Fibroblast of skin of right quadriceps (primary cell): ENCODE results near the gene MTX3.

Experiments
- DNase-seq: peaks from one replicate; pipeline ENCODE4 v3.0.0-alpha.2; 2013

The MTX3 gene

GRCh38 chr5:79982136-79982535 lies 8.9 kb downstream of the MTX3 start:
- no peak for DNase-seq

GRCh38 chr5:79976759-79977515 lies 14.1 kb downstream of the MTX3 start:
- DNase-seq: no peak

DNA sequence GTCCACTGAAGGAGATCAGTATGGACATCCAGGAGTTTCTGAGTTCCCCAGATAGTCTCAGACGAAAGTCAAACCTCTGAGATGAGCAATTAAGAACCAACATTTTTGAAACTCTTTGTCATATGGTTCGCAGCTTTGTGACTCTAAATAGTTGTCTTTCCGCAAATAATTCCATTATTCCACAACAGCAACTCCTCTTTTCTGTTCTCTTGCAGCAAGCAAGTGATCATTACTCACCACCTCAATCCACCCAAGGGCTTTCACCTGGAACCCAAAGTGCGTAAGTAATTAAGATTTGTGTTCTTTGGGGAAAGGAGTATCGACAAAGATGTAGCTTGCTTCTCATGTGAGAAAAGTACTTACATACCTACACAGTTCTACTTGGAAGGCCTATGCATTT lies 15.6 kb downstream of the MTX3 start:
- DNase-seq: peak; percentile 11

GRCh38 chr5:79974886-79975285 lies 16.2 kb downstream of the MTX3 start:
- peak; percentile 74 for DNase-seq

GRCh38 chr5:79973996-79974395 lies 17.1 kb downstream of the MTX3 start:
- DNase-seq: no peak

GRCh38 chr5:79973511-79973910 lies 17.6 kb downstream of the MTX3 start:
- no peak for DNase-seq

GRCh38 chr5:79971156-79971555 lies 19.9 kb downstream of the MTX3 start:
- DNase-seq: peak; percentile 80

GRCh38 chr5:79966448-79966847 lies 24.6 kb downstream of the MTX3 start:
- no peak for DNase-seq

- DNase-seq: no peak
Observed at GRCh38 chr5:79964136-79964535, 26.9 kb downstream of the MTX3 start.

DNA sequence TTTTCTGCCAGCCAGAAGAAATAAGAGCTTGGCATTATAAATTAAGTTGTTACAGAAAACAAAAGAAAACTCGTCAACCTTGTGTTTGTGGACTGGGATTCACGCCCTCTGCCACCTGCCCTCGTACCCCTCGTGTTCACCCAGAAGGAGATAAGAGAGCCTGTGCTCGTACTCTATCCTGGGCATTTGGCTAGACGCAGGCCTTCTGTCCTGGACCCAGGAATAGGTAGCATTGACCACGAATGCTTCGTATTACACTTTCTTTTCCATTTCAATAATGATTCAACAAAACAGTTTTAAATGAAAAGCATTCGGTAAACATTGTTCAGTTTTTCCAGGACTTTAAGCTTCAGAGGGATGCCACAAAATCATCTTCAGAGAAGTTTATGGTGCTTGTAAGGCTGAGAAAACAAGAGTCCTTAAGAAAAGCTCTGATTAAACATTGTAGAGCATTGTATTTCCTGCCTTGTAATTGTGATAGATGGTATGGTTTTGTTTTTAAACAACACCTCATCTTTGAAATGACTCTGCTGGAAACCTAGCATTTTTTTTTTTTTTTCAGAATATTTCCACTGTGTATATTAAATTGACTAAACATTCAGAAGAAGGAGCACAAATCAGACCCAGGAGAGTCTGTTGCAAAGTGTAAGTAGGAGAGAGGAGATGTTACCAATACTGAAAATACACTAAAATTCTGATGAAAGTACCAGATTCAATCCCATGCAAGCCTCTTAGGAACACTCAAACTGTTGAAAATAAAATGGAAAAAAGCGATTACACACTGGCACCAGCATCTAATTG lies 27.6 kb downstream of the MTX3 start:
- DNase-seq: no peak

- DNase-seq: peak; percentile 32
Observed at GRCh38 chr5:79962575-79963222, 28.4 kb downstream of the MTX3 start.

GRCh38 chr5:79961716-79962574 lies 29.1 kb downstream of the MTX3 start:
- DNase-seq: no peak

DNA sequence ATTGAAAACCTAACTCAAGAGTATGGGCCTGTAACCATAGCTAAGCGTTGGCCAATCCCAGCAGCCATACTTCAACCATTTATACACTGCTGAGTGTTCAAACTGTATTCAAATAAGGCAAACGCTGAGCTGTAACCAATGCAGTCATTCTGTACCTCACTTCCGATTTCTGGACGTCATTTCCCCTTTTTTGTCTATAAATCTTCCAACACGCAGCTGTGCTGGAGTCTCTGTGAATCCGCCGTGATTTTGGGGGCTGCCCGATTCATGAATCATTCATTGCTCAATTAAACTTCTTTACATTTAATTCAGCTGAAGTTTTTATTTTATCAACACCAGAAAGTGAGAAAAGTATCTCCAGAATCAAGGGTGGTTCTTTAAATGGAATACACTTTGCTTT lies 31.7 kb downstream of the MTX3 start:
- no peak for DNase-seq

DNA sequence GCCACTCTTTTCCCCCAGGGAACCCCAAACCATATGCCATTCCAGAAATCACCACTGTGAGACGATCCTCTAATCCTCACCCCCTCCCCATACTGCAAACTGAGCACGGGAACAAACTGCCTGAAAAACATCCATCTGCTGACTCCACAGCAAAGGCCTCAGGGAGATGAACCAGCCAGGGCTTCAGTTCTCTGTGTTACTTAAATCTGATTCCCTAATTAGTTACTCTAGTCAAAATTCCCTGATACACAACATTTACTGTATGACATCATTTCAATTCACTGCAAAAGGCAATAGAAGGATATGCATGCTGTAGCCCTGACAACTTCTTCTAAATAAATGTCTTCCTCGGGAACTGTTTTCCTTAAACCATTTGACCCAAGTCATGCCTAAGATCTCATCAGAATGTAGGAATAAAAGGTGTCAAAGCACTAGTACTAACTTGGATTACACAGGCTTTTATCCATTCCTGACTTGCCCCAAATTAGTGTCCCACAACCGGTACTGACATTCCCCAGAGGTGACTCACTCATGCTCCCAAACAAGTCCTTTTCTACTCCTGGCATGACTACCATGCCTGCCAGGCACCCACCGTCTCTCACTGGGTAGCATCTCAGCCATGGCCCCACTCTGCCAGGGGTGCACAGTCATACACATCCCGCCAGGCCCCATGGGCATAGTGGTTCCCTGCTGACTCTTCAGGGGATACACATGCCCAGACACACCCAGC lies 35.0 kb downstream of the MTX3 start:
- DNase-seq: peak; percentile 61

DNA sequence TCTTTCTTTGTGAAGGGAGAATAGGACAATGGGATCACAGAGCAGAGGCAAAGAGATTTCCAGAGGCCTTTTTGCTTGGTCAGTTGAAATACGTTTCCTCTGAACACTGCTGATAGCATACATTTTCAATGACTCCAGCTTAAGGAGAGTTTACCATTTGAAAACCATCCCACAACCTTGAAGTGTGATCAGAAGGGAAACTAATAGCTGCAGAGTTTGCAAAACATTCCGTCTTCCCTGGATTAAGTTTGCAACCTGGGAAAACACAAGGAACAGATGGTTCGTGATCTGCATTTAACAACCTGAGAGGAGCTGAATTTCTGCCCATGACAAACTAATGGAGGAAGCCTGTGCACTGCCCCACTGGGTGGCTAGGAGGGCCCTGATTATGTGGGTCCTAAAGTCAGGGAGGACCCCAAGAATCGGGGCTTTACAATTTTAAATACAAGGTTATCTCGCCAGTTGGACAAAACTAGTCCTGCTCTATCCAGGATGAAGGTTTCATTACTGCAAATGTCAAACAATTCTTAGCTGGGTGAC lies 35.6 kb downstream of the MTX3 start:
- no peak for DNase-seq

GRCh38 chr5:79954620-79955019 lies 36.4 kb downstream of the MTX3 start:
- no peak for DNase-seq

GRCh38 chr5:79947567-79947966 lies 43.5 kb downstream of the MTX3 start:
- no peak for DNase-seq

DNA sequence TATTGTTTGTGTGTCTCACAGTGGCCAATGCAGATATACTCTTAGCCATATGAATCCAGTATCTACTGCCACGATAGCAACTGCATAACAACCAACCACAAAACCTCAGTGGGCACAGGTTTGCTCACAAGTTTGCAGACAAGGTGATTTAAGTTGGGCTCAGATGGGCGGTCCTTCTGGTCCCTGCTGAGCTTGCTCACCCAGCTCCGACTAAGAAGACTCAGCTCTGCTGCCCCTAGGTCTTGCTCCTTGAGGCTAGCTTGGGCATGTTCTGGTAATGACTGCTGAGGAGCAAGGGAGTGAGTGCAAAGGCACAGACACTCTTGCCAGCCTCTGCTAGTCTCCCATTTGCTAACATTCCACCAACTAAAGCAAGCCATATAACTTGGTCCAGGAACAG lies 52.6 kb downstream of the MTX3 start:
- DNase-seq: no peak

- DNase-seq: peak; percentile 6
Observed at GRCh38 chr5:79936646-79937216, 54.3 kb downstream of the MTX3 start.

GRCh38 chr5:79936002-79936645 lies 54.9 kb downstream of the MTX3 start:
- peak; percentile 30 for DNase-seq

DNA sequence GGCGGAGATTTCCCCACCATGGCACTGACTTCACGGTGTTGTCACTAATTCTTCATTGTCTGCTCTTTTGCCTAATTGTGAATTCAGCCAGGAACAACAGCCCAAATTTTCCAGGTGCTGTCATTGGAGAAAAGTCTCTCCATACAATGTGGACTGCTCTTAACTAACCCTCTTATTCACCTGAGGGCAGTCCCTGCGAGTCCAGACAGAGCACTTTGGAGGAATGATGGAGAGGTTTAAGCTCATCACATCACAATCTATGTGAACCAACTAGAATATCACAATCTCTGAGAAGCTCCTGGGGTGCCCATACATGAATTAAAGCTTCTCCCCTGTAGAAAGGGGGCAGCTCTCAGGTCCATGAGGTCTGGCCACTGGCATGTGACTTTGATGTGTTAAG lies 56.4 kb downstream of the MTX3 start:
- DNase-seq: no peak
